GM19023 (cell line): Measurements from ENCODE around the gene TMEM181.

ENCODE experiments used
- ATAC-seq: cut with Tn5 transposase; IDR thresholded peaks from one replicate; pipeline ENCODE4 v1.9.1; 2021; ENCODE audit warnings: mild to moderate bottlenecking, moderate library complexity; ENCODE audit not compliant: unreplicated experiment

TMEM181 gene

DNA sequence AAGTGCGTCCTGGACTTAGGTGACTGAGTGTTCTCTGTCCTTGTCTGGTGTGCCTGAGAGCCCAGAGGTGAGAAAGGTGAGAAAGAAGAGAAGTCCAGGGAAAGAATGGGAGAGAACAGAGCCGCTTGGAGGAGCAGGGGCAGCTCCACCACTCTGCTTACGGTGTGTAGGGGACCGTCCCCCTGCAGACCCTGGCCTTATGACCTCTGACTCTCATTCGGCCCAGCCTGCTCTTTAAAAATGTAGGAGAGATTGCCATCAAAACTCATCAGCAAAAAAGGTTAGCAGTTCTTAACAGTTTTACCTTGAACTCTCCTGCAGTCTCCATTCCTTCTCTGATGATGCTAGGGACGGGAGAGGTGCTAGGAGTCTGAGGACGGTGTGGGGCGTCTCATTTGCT, 2.0 kb downstream of the TMEM181 start:
- no peak for ATAC-seq

- ATAC-seq: no peak
Observed at GRCh38 chr6:158564243-158565121, 4.6 kb downstream of the TMEM181 start.

DNA sequence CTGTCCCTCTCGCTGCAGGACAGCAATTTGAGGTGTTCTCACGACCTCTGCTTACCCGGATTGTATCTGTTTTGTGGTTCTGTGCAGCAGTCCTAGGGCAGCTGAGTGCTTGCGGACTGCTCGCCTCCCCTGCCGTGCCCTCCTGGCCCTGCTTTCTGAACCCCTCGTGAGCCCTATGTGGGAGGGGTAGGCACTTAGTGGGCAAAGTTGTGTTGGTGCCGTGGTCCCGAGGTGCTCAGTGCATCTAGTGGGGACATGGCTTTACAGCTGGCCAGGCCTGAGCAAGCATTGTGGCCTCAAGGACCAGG, 5.2 kb downstream of the TMEM181 start:
- no peak for ATAC-seq

GRCh38 chr6:158565482-158566040, 5.7 kb downstream of the TMEM181 start:
- no peak for ATAC-seq

DNA sequence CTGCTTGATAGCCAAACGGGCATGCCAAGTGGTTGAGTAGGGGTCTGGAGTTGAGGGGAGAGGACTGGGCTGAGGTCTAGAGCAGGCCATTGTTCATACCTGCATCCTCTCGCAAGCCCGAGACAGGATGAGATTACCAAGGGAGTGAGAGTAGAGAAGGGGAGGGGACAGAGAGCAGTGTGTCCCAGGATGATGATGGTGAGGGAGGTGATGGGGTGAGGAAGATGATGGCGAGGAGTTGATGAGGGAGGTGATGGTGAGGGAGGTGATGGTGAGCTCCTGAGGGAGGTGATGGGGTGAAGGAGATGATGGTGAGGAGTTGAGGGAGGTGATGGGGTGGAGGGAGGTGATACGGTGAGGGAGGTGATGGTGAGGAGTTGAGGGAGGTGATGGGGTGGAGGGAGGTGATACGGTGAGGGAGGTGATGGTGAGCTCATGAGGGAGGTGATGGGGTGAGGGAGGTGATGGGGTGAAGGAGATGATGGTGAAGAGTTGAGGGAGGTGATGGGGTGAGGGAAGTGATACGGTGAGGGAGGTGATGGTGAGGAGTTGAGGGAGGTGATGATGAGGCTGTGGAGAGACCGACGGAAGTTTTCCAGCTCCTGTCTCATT, 6.4 kb downstream of the TMEM181 start:
- ATAC-seq: no peak

- no peak for ATAC-seq
Observed at GRCh38 chr6:158567152-158567551, 7.3 kb downstream of the TMEM181 start.

DNA sequence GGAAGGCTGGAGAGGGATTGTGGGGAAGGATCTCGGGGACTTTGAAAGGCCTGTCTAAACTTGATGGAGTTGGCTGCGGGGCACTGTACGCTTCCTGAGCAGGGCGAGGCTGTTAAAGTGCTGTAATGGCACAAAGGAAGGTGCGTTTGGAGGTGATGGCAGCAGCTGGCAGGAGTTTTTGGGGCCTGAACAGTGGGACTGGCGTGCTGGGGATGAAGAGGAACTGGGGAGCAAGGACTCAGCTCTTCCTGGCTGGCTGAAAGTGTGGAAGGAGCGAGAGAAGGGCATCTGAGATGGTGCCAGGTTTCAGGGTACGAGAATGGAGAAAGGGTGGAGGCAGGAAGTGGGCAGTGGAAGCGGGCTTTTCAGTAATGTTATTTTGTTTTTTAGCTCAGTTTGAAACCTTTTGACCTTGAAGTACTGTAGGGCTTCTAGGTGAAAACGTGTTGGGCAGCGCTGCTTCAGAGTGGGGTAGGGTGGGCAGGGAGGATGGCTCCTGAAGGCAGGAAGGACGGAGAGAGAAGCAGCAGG, 8.0 kb downstream of the TMEM181 start:
- ATAC-seq: no peak

DNA sequence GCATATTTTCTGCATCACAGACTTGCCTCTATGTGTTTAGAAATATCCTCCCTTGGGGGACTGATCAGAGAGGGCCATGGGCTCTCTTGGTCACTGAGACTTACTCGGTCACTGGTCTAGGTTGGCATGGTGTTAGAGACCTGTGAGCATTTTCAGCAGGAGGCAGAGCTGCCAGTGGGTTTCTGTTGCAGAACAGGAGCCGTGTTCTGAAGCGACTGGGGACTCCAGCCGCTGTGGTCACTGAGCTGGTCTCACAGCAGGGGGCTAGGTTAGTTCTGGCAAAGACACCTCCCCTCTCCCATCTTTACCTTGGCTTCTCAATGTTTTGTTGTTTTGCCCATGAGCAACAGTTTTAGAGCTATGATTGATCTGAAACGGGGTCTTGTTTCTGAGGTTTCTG, 8.7 kb downstream of the TMEM181 start:
- no peak for ATAC-seq

DNA sequence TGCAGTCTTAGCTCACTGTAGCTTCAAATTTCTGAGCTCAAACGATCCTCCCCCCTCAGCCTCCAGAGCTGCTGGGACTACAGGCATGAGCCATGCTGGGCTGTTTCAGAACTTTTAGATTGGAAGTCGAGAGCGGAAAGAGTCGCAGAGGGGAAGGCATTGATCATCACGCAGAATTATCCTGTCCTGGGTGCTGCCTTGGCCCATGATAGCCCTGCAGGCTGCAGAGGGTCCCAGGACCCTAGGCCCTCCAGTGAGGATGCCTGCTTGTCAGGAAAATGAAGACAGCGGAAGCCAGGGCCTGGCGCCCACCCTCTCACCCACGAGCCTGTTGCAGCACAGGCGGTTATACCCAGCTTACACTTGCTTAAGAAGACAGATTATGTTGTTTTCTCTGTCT, 9.1 kb downstream of the TMEM181 start:
- no peak for ATAC-seq

DNA sequence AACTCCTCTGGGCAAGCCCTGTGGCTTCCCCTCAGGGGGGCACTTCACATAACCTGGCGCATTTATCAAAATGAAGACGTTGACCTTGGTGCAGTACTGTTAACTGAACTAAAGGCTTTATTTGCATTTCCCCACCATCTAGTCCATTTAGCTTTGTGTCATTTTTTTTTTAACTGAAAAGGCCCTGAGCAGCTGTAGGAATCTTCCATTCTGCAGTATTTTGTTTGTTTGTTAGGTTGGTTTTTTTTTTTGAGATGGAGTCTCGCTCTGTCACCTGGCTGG, 10.7 kb downstream of the TMEM181 start:
- ATAC-seq: no peak

DNA sequence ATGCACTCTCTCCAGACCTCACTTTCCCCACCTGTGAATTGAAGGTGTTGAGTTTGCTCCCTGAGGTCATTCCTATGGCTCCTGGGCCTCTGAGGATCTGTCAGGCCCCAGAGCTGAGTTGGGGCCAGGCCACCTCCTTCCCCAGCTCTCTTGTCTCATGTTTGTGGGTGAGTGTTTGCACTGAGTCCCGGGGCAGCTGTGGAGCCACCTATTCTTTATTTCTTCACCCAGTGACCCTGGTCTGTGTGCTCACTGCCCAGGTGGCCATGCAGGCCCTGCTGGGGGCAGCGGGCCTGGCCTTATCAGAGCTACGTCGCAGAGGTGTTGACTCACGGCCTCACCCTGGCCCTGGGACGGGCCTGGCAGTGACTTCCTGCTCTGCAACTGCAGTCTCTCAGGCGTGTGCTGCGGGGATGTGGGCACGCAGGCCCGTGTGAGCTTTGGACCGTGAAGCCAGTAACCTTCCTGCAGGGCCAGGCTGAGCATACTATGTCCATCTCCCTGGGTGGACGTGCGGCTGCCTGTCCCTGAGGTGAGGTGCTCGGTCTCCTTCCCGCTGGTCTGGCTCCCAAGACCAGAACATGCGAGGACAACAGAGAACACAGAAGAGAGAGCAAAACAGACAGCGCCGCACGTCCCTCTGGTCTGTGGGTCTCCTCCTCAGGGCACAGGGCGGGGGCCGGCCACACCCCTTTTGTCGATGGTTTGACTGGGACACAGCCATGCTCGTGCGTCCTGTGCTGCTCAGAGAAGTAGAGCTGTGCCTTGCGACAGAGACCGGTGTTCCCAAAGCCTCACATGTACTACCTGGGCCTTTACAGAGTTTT, 12.1 kb downstream of the TMEM181 start:
- ATAC-seq: no peak

- no peak for ATAC-seq
Observed at GRCh38 chr6:158572653-158573541, 13.0 kb downstream of the TMEM181 start.

DNA sequence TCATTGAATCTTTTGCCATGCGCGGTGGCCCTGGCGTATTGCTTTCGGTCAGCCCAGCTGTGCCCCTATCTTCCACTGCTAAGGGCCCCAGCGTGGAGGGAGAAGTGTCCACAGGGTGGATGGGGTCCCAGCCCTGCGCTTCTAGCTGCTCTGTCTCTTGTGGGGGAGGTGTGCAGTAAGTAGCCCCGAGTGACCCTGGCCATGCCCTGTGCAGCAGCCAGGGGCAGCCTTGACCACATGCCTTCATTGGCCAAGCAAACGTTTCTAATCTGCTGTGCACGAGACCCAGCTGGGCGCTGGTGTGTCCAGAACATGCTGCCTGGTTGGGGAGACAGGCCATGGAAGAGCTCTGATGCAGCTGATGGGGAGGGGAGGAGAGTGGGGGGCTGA, 13.6 kb downstream of the TMEM181 start:
- no peak for ATAC-seq

DNA sequence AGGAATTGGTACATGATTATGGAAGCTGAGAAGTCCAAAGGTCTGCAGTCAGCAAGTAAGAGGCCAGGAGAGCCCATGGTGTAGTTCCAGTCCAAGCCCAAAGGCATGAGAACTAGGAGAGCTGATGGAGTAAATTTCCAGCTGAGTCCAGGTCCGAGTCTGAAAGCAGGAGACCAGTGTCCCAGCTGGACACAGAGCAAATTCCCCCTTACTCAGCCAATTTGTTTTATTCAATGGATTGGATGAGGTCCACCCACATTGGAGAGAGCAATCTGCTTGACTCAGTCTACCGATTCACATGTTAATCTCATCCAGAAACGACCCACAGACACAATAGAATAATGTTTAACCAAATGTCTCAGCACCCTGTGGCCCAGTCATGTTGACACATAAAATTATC, 14.9 kb downstream of the TMEM181 start:
- ATAC-seq: no peak

DNA sequence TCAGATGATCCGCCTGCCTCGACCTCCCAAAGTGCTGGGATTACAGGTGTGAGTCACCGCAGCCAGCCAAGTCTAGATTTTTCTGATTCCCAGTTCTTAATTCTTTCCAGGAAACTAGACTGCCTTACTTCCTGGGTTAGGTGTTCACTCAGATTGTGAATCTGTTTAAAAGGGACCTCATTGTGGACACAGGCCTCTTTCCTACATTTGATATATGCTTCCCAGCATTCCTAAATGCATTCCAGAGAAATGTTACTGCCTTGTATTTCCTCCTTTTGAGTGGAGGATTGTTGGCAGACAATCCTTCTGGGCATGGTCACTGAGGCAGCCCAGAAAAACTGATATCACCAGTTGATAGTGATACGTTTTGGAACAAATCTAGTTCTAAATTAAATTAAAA, 15.7 kb downstream of the TMEM181 start:
- no peak for ATAC-seq

GRCh38 chr6:158584236-158584651, 24.4 kb downstream of the TMEM181 start:
- no peak for ATAC-seq

DNA sequence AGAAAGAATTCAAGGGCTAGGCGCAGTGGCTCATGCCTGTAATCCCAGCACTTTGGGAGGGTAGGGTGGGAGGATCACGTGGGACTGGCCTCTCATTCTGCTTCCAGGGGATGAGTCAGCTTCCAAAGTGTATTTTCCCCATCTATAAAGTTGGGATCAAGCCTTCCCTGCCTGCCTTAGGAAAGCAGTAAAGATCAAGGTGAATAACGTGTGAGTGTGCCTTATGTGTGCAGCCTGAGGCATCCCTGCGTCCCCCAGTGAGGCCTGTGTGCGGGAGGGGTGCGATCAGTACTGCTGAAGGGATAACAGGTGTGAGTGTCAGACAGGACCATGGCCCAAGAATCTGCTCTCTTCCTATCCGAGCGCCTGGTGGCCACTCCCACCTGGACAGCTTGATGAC, 26.8 kb downstream of the TMEM181 start:
- ATAC-seq: no peak

GRCh38 chr6:158589366-158589765, 29.5 kb downstream of the TMEM181 start:
- ATAC-seq: no peak

- no peak for ATAC-seq
Observed at GRCh38 chr6:158591134-158591809, 31.4 kb downstream of the TMEM181 start.

DNA sequence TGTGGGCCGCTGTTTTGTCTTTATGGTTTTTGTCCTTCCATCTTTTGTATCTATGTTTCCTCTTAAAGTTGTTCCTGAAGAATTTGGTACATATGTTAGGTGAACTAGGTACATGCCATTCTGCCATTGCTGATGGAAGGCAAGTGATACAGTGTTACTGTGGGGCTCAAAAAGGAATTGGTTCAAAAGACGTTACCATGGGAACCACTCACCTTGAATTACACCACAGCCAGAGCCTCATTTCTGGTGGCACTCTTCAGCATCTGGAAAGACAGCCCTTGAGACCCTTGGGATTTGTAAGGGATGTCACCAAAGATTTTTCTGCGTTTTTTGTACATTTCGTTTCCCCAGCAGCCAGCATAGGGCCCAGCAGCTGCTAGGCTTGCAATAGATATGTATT, 31.9 kb downstream of the TMEM181 start:
- no peak for ATAC-seq
